Activated naive CD4-positive, alpha-beta T cell treated with anti-CD3 and anti-CD28 coated beads, Interleukin-2, amount 10 ng/mL, durations not matched to agents 7 days and 5 days (primary cell): ENCODE measurements around the gene CAMK1D.
A peak's percentile ranks its signal among the peaks of the same experiment; 100 is the strongest.
"Not testable (repeated sequence)": the region's sequence is repeated elsewhere in the genome, so short reads cannot be mapped to it uniquely, and the experiment has no call there.

Experiments
- CTCF ChIA-PET: fragments of 350-600 bp; sonication (Branson Sonifier 250); formaldehyde crosslinking; loops from one replicate; lab custom pipeline; 2021; ENCODE audit warnings: antibody characterized with exemption; lab: Charles Lee
- DNase-seq: peaks from one replicate; pipeline ENCODE4 v3.0.0-alpha.2; 2020
- H3K27ac Mint-ChIP-seq: one replicate; pipeline ENCODE4 v1.8.0; 2021; ENCODE audit warnings: mild to moderate bottlenecking, moderate library complexity, mixed read lengths
- H3K27me3 Mint-ChIP-seq: one replicate; pipeline ENCODE4 v1.8.0; 2021; ENCODE audit warnings: mild to moderate bottlenecking, mixed read lengths
- H3K36me3 Mint-ChIP-seq: one replicate; pipeline ENCODE4 v1.8.0; 2021; ENCODE audit warnings: mixed read lengths
- H3K4me1 Mint-ChIP-seq: one replicate; pipeline ENCODE4 v1.8.0; 2021; ENCODE audit warnings: mixed read lengths
- H3K4me3 Mint-ChIP-seq: one replicate; pipeline ENCODE4 v1.8.0; 2021; ENCODE audit warnings: mild to moderate bottlenecking, moderate library complexity, mixed read lengths
- H3K9me3 Mint-ChIP-seq: one replicate; pipeline ENCODE4 v1.8.0; 2021; ENCODE audit warnings: mixed read lengths

CAMK1D gene

GRCh38 chr10:12428447-12429135 lies 79.2 kb downstream of the CAMK1D start:
- peak overlapping the region; percentile 13 for H3K27ac Mint-ChIP-seq
- no peak overlapping the region for H3K4me3 Mint-ChIP-seq
- peaks cover 9% of the 10 kb centered on the region for H3K27me3 Mint-ChIP-seq
- H3K9me3 Mint-ChIP-seq: no peaks in the 10 kb centered on the region
- H3K36me3 Mint-ChIP-seq: no peaks in the 10 kb centered on the region
- DNase-seq: no peak
- no peaks in the 10 kb centered on the region for H3K4me1 Mint-ChIP-seq
- CTCF ChIA-PET: no interaction called here

GRCh38 chr10:12430406-12430982 lies 81.1 kb downstream of the CAMK1D start:
- Mint-ChIP-seq H3K36me3 (no peaks in the 10 kb centered on the region), H3K4me1 (no peaks in the 10 kb centered on the region), H3K4me3 (no peak overlapping the region), H3K9me3 (no peaks in the 10 kb centered on the region), H3K27ac (no peak overlapping the region), H3K27me3 (peaks cover 13% of the 10 kb centered on the region)
- no peak for DNase-seq
- CTCF ChIA-PET: interaction anchor here (0.7 kb wide), 1 partner anchor 11 kb away, joined by 3 read pairs; no protein-coding TSS in a partner anchor

GRCh38 chr10:12431151-12432101 lies 82.1 kb downstream of the CAMK1D start:
- DNase-seq: no peak
- H3K4me1 Mint-ChIP-seq: no peaks in the 10 kb centered on the region
- no peaks in the 10 kb centered on the region for H3K36me3 Mint-ChIP-seq
- H3K9me3 Mint-ChIP-seq: no peaks in the 10 kb centered on the region
- H3K4me3 Mint-ChIP-seq: no peak overlapping the region
- peaks cover 22% of the 10 kb centered on the region for H3K27me3 Mint-ChIP-seq
- CTCF ChIA-PET: interaction anchor here (0.7 kb wide), 1 partner anchor 10 kb away, joined by 3 read pairs; no protein-coding TSS in a partner anchor
- H3K27ac Mint-ChIP-seq: no peak overlapping the region

GRCh38 chr10:12432402-12433189 lies 83.2 kb downstream of the CAMK1D start:
- CTCF ChIA-PET: no interaction called here
- H3K27ac Mint-ChIP-seq: no peak overlapping the region
- no peaks in the 10 kb centered on the region for H3K4me1 Mint-ChIP-seq
- no peak overlapping the region for H3K4me3 Mint-ChIP-seq
- no peaks in the 10 kb centered on the region for H3K9me3 Mint-ChIP-seq
- DNase-seq: no peak
- no peaks in the 10 kb centered on the region for H3K36me3 Mint-ChIP-seq
- peaks cover 22% of the 10 kb centered on the region for H3K27me3 Mint-ChIP-seq

- peaks cover 5% of the 10 kb centered on the region for H3K9me3 Mint-ChIP-seq
- peaks cover 2% of the 10 kb centered on the region for H3K36me3 Mint-ChIP-seq
- H3K4me3 Mint-ChIP-seq: no peak overlapping the region
- no peak for DNase-seq
- H3K27me3 Mint-ChIP-seq: peaks cover 22% of the 10 kb centered on the region
- H3K4me1 Mint-ChIP-seq: no peaks in the 10 kb centered on the region
- H3K27ac Mint-ChIP-seq: no peak overlapping the region
- CTCF ChIA-PET: no interaction called here
Measured at GRCh38 chr10:12434277-12434676, 84.9 kb downstream of the CAMK1D start.

- DNase-seq, H3K9me3 Mint-ChIP-seq, H3K27ac Mint-ChIP-seq, H3K36me3 Mint-ChIP-seq, H3K4me3 Mint-ChIP-seq, H3K4me1 Mint-ChIP-seq: not testable (repeated sequence)
- peaks cover 22% of the 10 kb centered on the region for H3K27me3 Mint-ChIP-seq
- CTCF ChIA-PET: interaction anchor here (0.7 kb wide), 1 partner anchor 300 kb away, joined by 3 read pairs; no protein-coding TSS in a partner anchor
Measured at GRCh38 chr10:12434677-12435076, 85.3 kb downstream of the CAMK1D start.

- H3K4me1 Mint-ChIP-seq: no peaks in the 10 kb centered on the region
Measured at GRCh38 chr10:12435348-12435747, 86.0 kb downstream of the CAMK1D start.

GRCh38 chr10:12438919-12439692 lies 89.8 kb downstream of the CAMK1D start:
- peaks cover 5% of the 10 kb centered on the region for H3K36me3 Mint-ChIP-seq
- H3K27ac Mint-ChIP-seq: no peak overlapping the region
- H3K27me3 Mint-ChIP-seq: peaks cover 13% of the 10 kb centered on the region
- peaks cover 13% of the 10 kb centered on the region for H3K9me3 Mint-ChIP-seq
- no peak for DNase-seq
- H3K4me1 Mint-ChIP-seq: no peaks in the 10 kb centered on the region
- no peak overlapping the region for H3K4me3 Mint-ChIP-seq
- CTCF ChIA-PET: no interaction called here

More at GRCh38 chr10:12435348-12435747, 86.0 kb downstream of the CAMK1D start:
- CTCF ChIA-PET: interaction anchor here (0.7 kb wide), 1 partner anchor 299 kb away, joined by 3 read pairs; no protein-coding TSS in a partner anchor
- no peak for DNase-seq
- Mint-ChIP-seq H3K27ac (no peak overlapping the region), H3K36me3 (peaks cover 5% of the 10 kb centered on the region), H3K27me3 (peaks cover 22% of the 10 kb centered on the region), H3K9me3 (peaks cover 12% of the 10 kb centered on the region), H3K4me3 (no peak overlapping the region)

GRCh38 chr10:12439767-12440166 lies 90.4 kb downstream of the CAMK1D start:
- DNase-seq, H3K27ac Mint-ChIP-seq, H3K4me1 Mint-ChIP-seq, CTCF ChIA-PET, H3K4me3 Mint-ChIP-seq, H3K36me3 Mint-ChIP-seq: not testable (repeated sequence)
- H3K9me3 Mint-ChIP-seq: peaks cover 16% of the 10 kb centered on the region
- peaks cover 13% of the 10 kb centered on the region for H3K27me3 Mint-ChIP-seq

- Mint-ChIP-seq H3K9me3 (peaks cover 17% of the 10 kb centered on the region), H3K4me1 (peaks cover 9% of the 10 kb centered on the region), H3K36me3 (peaks cover 5% of the 10 kb centered on the region), H3K27ac (no peak overlapping the region), H3K4me3 (no peak overlapping the region), H3K27me3 (peaks cover 6% of the 10 kb centered on the region)
- CTCF ChIA-PET: no interaction called here
- DNase-seq: no peak
Measured at GRCh38 chr10:12443026-12443425, 93.7 kb downstream of the CAMK1D start.

GRCh38 chr10:12444981-12445700 lies 95.8 kb downstream of the CAMK1D start:
- Mint-ChIP-seq H3K27ac (no peak overlapping the region), H3K4me1 (peaks cover 22% of the 10 kb centered on the region)

GRCh38 chr10:12445701-12446334 lies 96.5 kb downstream of the CAMK1D start:
- no peak overlapping the region for H3K4me3 Mint-ChIP-seq
- H3K36me3 Mint-ChIP-seq: peaks cover 6% of the 10 kb centered on the region
- no peak overlapping the region for H3K27ac Mint-ChIP-seq
- H3K9me3 Mint-ChIP-seq: peaks cover 10% of the 10 kb centered on the region
- peaks cover 22% of the 10 kb centered on the region for H3K4me1 Mint-ChIP-seq
- peaks cover 12% of the 10 kb centered on the region for H3K27me3 Mint-ChIP-seq
- CTCF ChIA-PET: no interaction called here
- no peak for DNase-seq

More at GRCh38 chr10:12444981-12445700, 95.8 kb downstream of the CAMK1D start:
- H3K36me3 Mint-ChIP-seq: peaks cover 6% of the 10 kb centered on the region
- CTCF ChIA-PET: no interaction called here
- H3K9me3 Mint-ChIP-seq: peaks cover 10% of the 10 kb centered on the region
- H3K4me3 Mint-ChIP-seq: no peak overlapping the region
- peaks cover 6% of the 10 kb centered on the region for H3K27me3 Mint-ChIP-seq
- no peak for DNase-seq
